Upper lobe of right lung (tissue), 1 donor: ENCODE data around the gene CEACAM1. TPM values are rescaled to one million over a fixed set of nuclear protein-coding genes. Genes with fewer than 3 reads are reported as not detected.
A peak's percentile ranks its signal among the peaks of the same experiment; 100 is the strongest.
"Not testable (repeated sequence)": the region's sequence is repeated elsewhere in the genome, so short reads cannot be mapped to it uniquely, and the experiment has no call there.

ENCODE experiments used
- ATAC-seq: fragments of 200-7000 bp; cut with Tn5 transposase; one replicate; pipeline ENCODE4 v1.9.1; 2020; ENCODE audit warnings: mild to moderate bottlenecking, moderate library complexity
- DNase-seq: peaks from one replicate; pipeline ENCODE4 v3.0.0-alpha.2; 2020
- H3K27ac ChIP-seq: fragments of 200-600 bp; one replicate; pipeline ENCODE4 v1.8.0; 2022
- H3K27me3 ChIP-seq: fragments of 200-600 bp; one replicate; pipeline ENCODE4 v1.8.0; 2022; ENCODE audit warnings: mild to moderate bottlenecking
- H3K36me3 ChIP-seq: fragments of 200-600 bp; one replicate; pipeline ENCODE4 v1.8.0; 2022
- H3K4me1 ChIP-seq: fragments of 200-600 bp; one replicate; pipeline ENCODE4 v1.8.0; 2022
- H3K4me3 ChIP-seq: fragments of 200-600 bp; one replicate; pipeline ENCODE4 v1.8.0; 2022; ENCODE audit warnings: mild to moderate bottlenecking
- H3K9me3 ChIP-seq: fragments of 200-600 bp; one replicate; pipeline ENCODE4 v1.8.0; 2022
- CTCF ChIP-seq: fragments of 200-600 bp; IDR thresholded peaks from one replicate; pipeline ENCODE4 v1.8.0; 2022; ENCODE audit warnings: antibody characterized with exemption
- intact Hi-C: fragments of 100-400 bp; cut with DNase I; formaldehyde crosslinking; loops from one replicate; pipeline ENCODE4 v1.11.0; 2022
- total RNA-seq: library from RNA; stranded (reverse); fragmentation: NEBNext Ultra II Directional; extraction: Animal tissue kit (Norgen Biotek cat#: 25700); gene quantifications from one replicate; pipeline ENCODE4 v1.2.1, GENCODE V29; 2021
- donor health status: DM: no; HTN: yes; CAD: no; lungs with severe emphysema.

Gene CEACAM1
- total RNA-seq, 1 donor from 2014 or later, result 13.1 TPM

- ATAC-seq (peak; percentile 86), DNase-seq (no peak)
- no peak for TF ChIP-seq CTCF
- Histone ChIP-seq H3K36me3 (no peaks in the 10 kb centered on the region), H3K27ac (no peak overlapping the region), H3K9me3 (no peaks in the 10 kb centered on the region), H3K27me3 (no peaks in the 10 kb centered on the region), H3K4me1 (no peaks in the 10 kb centered on the region), H3K4me3 (no peak overlapping the region)
- intact Hi-C loops, result no loop called here
Measured at GRCh38 chr19:42553292-42554045, 25.2 kb upstream of the CEACAM1 start.

- H3K4me3 ChIP-seq, result no peak overlapping the region
- no peak for DNase-seq
- H3K36me3 ChIP-seq, result no peaks in the 10 kb centered on the region
- no peak for ATAC-seq
- no peak for TF ChIP-seq CTCF
- no peaks in the 10 kb centered on the region for H3K4me1 ChIP-seq
- H3K27ac ChIP-seq, result no peak overlapping the region
- no peaks in the 10 kb centered on the region for H3K9me3 ChIP-seq
- intact Hi-C loops, result no loop called here
- H3K27me3 ChIP-seq, result no peaks in the 10 kb centered on the region
Measured at GRCh38 chr19:42552086-42553065, 24.1 kb upstream of the CEACAM1 start.

GRCh38 chr19:42550521-42550920 lies 22.2 kb upstream of the CEACAM1 start:
- DNase-seq, H3K4me1 ChIP-seq, H3K4me3 ChIP-seq, intact Hi-C loops, ATAC-seq, H3K36me3 ChIP-seq, H3K27ac ChIP-seq, H3K27me3 ChIP-seq, H3K9me3 ChIP-seq: not testable (repeated sequence)

GRCh38 chr19:42549067-42549466 lies 20.8 kb upstream of the CEACAM1 start:
- H3K27me3 ChIP-seq, H3K27ac ChIP-seq: not testable (repeated sequence)

GRCh38 chr19:42548552-42548951 lies 20.3 kb upstream of the CEACAM1 start:
- Histone ChIP-seq H3K27ac (no peak overlapping the region), H3K9me3 (no peaks in the 10 kb centered on the region), H3K36me3 (no peaks in the 10 kb centered on the region), H3K4me1 (no peaks in the 10 kb centered on the region), H3K27me3 (no peaks in the 10 kb centered on the region), H3K4me3 (no peak overlapping the region)
- no peak for TF ChIP-seq CTCF
- DNase-seq, result no peak
- no peak for ATAC-seq
- intact Hi-C loops, result no loop called here

More at GRCh38 chr19:42549067-42549466, 20.8 kb upstream of the CEACAM1 start:
- ATAC-seq, DNase-seq, H3K9me3 ChIP-seq, H3K36me3 ChIP-seq, intact Hi-C loops, H3K4me1 ChIP-seq, H3K4me3 ChIP-seq: not testable (repeated sequence)

GRCh38 chr19:42547929-42548328 lies 19.6 kb upstream of the CEACAM1 start:
- TF ChIP-seq CTCF, result no peak
- no peak for ATAC-seq
- intact Hi-C loops, result no loop called here
- Histone ChIP-seq H3K36me3 (no peaks in the 10 kb centered on the region), H3K27ac (no peak overlapping the region), H3K27me3 (peaks cover under 1% of the 10 kb centered on the region), H3K4me3 (no peak overlapping the region), H3K4me1 (no peaks in the 10 kb centered on the region), H3K9me3 (no peaks in the 10 kb centered on the region)
- no peak for DNase-seq
